Omental fat pad (tissue), 4 donors: ENCODE results near the gene TSNAXIP1. TPM values are rescaled to one million over a fixed set of nuclear protein-coding genes. Genes with fewer than 3 reads are reported as not detected.

Experiments used
- ATAC-seq: fragments of 150-250 bp; one replicate; pipeline ENCODE4 v1.9.1; 2016; ENCODE audit warnings: mild to moderate bottlenecking, moderate library complexity; ENCODE audit not compliant: low FRiP score
- DNase-seq: peaks from one replicate; pipeline ENCODE4 v3.0.0-alpha.2; 2019; ENCODE audit warnings: low spot score
- CTCF ChIP-seq, 3 donors: fragments of 450-650 bp; IDR thresholded peaks; one replicate each; pipeline ENCODE4 v1.5.1; 2016 to 2017; ENCODE audit warnings: antibody characterized with exemption in 3 of 3, mild to moderate bottlenecking in 3 of 3, moderate library complexity in 2 of 3
- total RNA-seq, 4 donors: library from RNA; depleted of rRNA; stranded (reverse); fragments of >200 nt; gene quantifications; one replicate each; pipeline ENCODE4 v1.1.0, GENCODE V29; 2016

Gene TSNAXIP1, protein sequence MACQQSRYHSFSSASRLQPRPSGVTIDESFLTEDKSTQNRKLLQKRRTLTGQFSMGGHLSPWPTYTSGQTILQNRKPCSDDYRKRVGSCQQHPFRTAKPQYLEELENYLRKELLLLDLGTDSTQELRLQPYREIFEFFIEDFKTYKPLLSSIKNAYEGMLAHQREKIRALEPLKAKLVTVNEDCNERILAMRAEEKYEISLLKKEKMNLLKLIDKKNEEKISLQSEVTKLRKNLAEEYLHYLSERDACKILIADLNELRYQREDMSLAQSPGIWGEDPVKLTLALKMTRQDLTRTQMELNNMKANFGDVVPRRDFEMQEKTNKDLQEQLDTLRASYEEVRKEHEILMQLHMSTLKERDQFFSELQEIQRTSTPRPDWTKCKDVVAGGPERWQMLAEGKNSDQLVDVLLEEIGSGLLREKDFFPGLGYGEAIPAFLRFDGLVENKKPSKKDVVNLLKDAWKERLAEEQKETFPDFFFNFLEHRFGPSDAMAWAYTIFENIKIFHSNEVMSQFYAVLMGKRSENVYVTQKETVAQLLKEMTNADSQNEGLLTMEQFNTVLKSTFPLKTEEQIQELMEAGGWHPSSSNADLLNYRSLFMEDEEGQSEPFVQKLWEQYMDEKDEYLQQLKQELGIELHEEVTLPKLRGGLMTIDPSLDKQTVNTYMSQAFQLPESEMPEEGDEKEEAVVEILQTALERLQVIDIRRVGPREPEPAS
- total RNA-seq = 1 to 10 TPM in 2 of 4 donors, under 1 TPM in 2; 0.60 to 1.9 (median 1.1) TPM

GRCh38 chr16:67806428-67807147, at the start of gene TSNAXIP1, which contains the start of gene RANBP10:
Gene TSNAXIP1, plus strand, starts transcription at chr16:67806889. Its CDS starts 261 bp downstream, at chr16:67807150.
Gene RANBP10, minus strand, starts transcription at chr16:67806560. Its CDS starts 24 bp downstream, at chr16:67806536.
- DNase-seq (peak; percentile 80), ATAC-seq (peak; percentile 100)
- no peak for TF ChIP-seq CTCF (IDR thresholded peaks at IDR 0.05)

DNA sequence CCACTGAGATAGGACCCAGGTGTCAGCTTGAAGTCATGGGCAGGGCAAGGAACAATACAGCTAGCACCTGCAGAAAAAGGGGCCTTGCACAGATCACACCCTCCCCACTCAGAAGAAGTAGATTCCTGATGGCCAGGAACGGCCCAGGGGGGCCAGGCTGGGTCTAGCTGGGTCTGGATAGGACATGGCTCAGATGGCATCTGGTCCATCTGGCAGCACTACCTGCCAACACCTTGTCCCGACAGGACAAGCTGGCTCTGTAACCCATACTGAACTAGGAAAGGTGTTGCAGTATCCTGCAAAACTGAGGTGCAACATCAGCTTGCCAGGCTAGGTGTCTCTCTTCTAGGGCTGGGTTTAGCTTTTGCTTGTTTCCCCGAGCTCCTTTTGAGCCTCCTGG, 48.7 kb upstream of the TSNAXIP1 start:
- no peak for ATAC-seq
- no peak for DNase-seq
- no peak for TF ChIP-seq CTCF (IDR thresholded peaks at IDR 0.05)

DNA sequence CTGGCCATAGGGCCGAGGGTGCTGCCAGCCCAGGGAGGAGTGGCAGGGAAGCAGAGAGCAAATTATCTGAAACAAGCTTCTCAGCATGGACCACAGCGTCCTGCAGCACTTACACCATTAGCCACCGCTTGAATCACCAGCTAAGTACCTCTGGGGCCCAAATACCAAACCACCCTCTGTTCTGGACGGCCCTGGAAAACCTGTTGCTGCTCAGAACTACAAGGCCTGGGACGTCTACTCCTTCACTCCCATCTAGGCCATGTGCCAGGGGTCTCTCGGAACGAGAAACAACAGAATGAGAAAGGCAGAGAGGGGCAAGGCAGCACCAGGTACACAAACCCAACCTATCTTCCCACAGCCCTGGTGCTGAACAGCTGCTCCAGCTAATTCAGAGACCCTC, 47.7 kb upstream of the TSNAXIP1 start:
- ATAC-seq = no peak
- DNase-seq = no peak
- TF ChIP-seq CTCF (IDR thresholded peaks at IDR 0.05) = no peak

DNA sequence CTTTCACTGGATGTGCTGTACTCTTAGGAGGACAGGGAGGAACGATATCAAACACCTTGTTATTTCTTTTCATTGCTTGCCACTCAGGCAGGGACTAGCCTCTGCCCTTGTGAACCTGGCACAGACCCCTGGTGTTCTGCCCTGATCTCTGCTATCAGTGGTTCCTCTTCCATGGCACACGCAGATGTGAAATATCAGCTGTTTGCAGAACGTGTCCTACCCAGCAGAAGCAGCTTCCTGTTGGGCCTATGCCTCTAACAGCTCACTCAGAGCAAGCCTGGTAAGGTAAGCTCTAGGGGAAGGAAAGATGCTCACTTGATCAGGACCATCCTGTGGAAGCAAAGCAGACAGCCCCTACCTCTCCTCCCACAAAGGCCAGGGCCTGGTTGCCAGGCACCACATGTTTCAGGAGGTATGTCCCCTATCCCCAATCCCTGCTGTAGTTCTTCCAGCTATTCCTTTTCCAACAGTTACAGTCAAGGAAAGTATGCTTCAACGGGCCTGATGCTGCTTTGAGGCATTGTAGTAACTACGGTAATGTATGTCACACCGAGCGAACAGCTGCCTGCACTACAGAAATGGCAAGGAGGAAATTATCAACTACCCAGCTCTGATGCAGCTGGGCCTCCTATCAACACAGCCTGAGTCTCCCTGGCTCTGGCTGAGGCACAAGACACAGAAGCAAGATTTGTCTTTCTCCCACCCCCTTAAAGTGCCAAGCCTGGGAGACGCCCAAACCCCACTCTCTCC, 46.3 kb upstream of the TSNAXIP1 start:
- TF ChIP-seq CTCF (IDR thresholded peaks at IDR 0.05) = no peak
- ATAC-seq = no peak
- no peak for DNase-seq

- TF ChIP-seq CTCF (IDR thresholded peaks at IDR 0.05) = no peak
- DNase-seq (no peak), ATAC-seq (no peak)
Measured at GRCh38 chr16:67760956-67761230, 45.8 kb upstream of the TSNAXIP1 start.

- ATAC-seq (no peak), DNase-seq (no peak)
- no peak for TF ChIP-seq CTCF (IDR thresholded peaks at IDR 0.05)
Measured at GRCh38 chr16:67761924-67762323, 44.8 kb upstream of the TSNAXIP1 start.
